Measurements from ENCODE around the gene NQO2. TPM values are rescaled to one million over a fixed set of nuclear protein-coding genes. Genes with fewer than 3 reads are reported as not detected.

NQO2 gene
- total RNA-seq, 1 experiment from 2014 or later = 26.8 TPM

DNA sequence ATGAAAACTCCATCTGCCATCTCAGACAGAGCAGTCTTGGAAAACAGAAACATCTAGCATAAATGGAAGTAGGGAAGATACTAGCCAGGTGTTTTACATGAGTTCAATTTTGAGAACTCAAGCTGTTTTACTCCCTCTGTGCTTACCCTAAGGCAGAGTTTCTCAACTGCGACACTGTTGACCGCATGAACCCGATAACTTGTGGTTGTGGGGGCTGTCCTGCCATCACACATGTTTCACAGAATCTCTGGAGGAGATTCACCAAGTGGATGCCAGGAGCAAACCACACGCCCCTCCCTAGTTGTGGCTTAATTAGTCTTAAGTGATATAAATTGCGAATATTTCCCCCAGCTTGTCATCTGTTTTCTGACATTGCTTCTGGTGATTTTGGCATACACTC is 26.0 kb upstream of the NQO2 start:
- no peak overlapping the region for H3K4me2 ChIP-seq (ENCODE audit: low read length)

DNA sequence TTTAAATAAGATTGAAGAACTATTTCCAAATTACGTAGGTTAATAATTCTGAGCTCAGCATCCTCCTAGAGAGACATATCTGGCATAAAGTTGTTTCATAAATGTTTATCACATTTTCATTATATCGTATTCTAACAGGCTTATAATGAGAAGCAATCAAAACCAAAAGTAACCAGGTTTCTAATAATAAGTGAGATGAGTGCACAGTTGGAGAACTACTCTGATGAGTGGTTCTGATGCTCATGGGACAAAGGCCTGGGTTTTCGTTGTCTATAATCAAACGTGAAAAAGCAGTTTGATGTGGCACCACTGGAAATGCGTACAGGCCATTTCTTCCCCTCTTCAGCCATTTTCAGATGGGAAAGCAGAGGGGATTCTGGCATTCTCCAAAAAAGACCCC is 23.6 kb upstream of the NQO2 start:
- Histone ChIP-seq H3K9ac (ENCODE audit: low read length) (peak overlapping the region; percentile 45), H3K27ac (ENCODE audit: low read length) (peak overlapping the region; percentile 89), H3K9me3 (ENCODE audit: low read length) (no peaks in the 10 kb centered on the region), H3K9me2 (replicated peaks; ENCODE audit: low read length) (no peaks in the 10 kb centered on the region), H2AFZ (ENCODE audit: low read length) (peak overlapping the region; percentile 74), H3K4me3 (ENCODE audit: low read length) (peak overlapping the region; percentile 5; the same call in 1 of the 2 replicates), H3F3A (ENCODE audit: low read length, unreplicated experiment) (no peaks in the 10 kb centered on the region), H3K36me3 (ENCODE audit: low read depth, low read length) (no peaks in the 10 kb centered on the region), H4K20me1 (ENCODE audit: low read length) (no peaks in the 10 kb centered on the region), H3K4me2 (ENCODE audit: low read length) (peak overlapping the region; percentile 64), H3K79me2 (ENCODE audit: low read length) (peaks cover 13% of the 10 kb centered on the region), H3K4me1 (ENCODE audit: insufficient read depth, low read length) (peaks cover 49% of the 10 kb centered on the region), H3K27me3 (ENCODE audit: low read length) (no peaks in the 10 kb centered on the region)
- no peak for ATAC-seq
- intact Hi-C loops (cut with micrococcal nuclease) = no loop called here
- no peak for DNase-seq
- ChIA-PET POLR2A (ENCODE audit: unreplicated experiment) (interaction anchor here (0.9 kb wide), 1 partner anchor 16 kb away, joined by 3 read pairs; no protein-coding TSS in a partner anchor), CTCF (no interaction called here)
- BruUV-seq (replicated peaks) = no TSS peak
- TF ChIP-seq EZH2 (IDR thresholded peaks at IDR 0.05; ENCODE audit: low read length, unreplicated experiment) = no peak
- TF ChIP-seq EZH2phosphoT487 (IDR thresholded peaks at IDR 0.05; ENCODE audit: borderline replicate concordance, low read length) = no peak
- TF ChIP-seq, protein P1, sequence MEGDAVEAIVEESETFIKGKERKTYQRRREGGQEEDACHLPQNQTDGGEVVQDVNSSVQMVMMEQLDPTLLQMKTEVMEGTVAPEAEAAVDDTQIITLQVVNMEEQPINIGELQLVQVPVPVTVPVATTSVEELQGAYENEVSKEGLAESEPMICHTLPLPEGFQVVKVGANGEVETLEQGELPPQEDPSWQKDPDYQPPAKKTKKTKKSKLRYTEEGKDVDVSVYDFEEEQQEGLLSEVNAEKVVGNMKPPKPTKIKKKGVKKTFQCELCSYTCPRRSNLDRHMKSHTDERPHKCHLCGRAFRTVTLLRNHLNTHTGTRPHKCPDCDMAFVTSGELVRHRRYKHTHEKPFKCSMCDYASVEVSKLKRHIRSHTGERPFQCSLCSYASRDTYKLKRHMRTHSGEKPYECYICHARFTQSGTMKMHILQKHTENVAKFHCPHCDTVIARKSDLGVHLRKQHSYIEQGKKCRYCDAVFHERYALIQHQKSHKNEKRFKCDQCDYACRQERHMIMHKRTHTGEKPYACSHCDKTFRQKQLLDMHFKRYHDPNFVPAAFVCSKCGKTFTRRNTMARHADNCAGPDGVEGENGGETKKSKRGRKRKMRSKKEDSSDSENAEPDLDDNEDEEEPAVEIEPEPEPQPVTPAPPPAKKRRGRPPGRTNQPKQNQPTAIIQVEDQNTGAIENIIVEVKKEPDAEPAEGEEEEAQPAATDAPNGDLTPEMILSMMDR (conservative IDR thresholded peaks at IDR 0.05; ENCODE audit: low read depth, low read length) = no peak

More for the DNA sequence above, 26.0 kb upstream of the NQO2 start:
- TF ChIP-seq, protein P1 (conservative IDR thresholded peaks at IDR 0.05; ENCODE audit: low read depth, low read length) = no peak
- TF ChIP-seq EZH2 (IDR thresholded peaks at IDR 0.05; ENCODE audit: low read length, unreplicated experiment) = no peak
- TF ChIP-seq EZH2phosphoT487 (IDR thresholded peaks at IDR 0.05; ENCODE audit: borderline replicate concordance, low read length) = no peak
- no peak for ATAC-seq
- Histone ChIP-seq H4K20me1 (ENCODE audit: low read length) (no peaks in the 10 kb centered on the region), H3K36me3 (ENCODE audit: low read depth, low read length) (no peaks in the 10 kb centered on the region), H3K79me2 (ENCODE audit: low read length) (peaks cover 37% of the 10 kb centered on the region), H3K4me3 (ENCODE audit: low read length) (no peak overlapping the region), H3F3A (ENCODE audit: low read length, unreplicated experiment) (no peaks in the 10 kb centered on the region), H3K9me2 (replicated peaks; ENCODE audit: low read length) (no peaks in the 10 kb centered on the region), H3K9me3 (ENCODE audit: low read length) (no peaks in the 10 kb centered on the region), H3K27me3 (ENCODE audit: low read length) (no peaks in the 10 kb centered on the region), H3K4me1 (ENCODE audit: insufficient read depth, low read length) (peaks cover 45% of the 10 kb centered on the region), H3K9ac (ENCODE audit: low read length) (no peak overlapping the region), H2AFZ (ENCODE audit: low read length) (no peak overlapping the region), H3K27ac (ENCODE audit: low read length) (no peak overlapping the region)
- intact Hi-C loops (cut with micrococcal nuclease) = no loop called here
- DNase-seq = no peak
- no TSS peak for BruUV-seq (replicated peaks)
- ChIA-PET CTCF (no interaction called here), POLR2A (ENCODE audit: unreplicated experiment) (no interaction called here)

DNA sequence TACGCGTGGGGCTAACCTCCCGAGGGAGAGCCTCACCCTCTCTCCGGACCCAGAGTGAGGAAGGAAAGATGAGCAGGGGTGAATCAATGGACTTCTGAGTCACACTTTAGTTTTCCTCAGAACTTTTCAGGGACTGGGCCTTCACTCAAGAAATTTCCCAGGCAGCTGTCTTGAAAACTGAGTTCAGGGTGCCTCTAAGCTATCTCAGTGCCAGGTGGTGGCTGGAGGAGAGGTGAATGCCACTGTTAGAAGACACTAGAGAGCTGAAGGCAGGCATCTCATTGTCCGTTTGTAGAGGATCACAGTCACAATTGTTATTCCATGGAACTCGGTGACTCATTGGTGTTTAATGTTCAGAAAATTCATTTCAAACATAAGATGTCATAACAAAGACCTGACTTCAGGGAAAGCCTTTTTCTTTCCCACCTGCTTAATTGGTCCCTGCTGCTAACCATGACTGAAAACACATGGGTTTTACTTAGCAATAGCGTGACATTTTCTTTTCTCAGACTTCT is 23.1 kb upstream of the NQO2 start:
- peaks cover 54% of the 10 kb centered on the region for H3K4me1 ChIP-seq (ENCODE audit: insufficient read depth, low read length)
- H3K79me2 ChIP-seq (ENCODE audit: low read length) = peaks cover 9% of the 10 kb centered on the region
- peak overlapping the region; percentile 45 for H3K9ac ChIP-seq (ENCODE audit: low read length)
- DNase-seq = peak; percentile 80
- H3K27ac ChIP-seq (ENCODE audit: low read length) = peak overlapping the region; percentile 89
- peak overlapping the region; percentile 64 for H3K4me2 ChIP-seq (ENCODE audit: low read length)
- ChIA-PET CTCF (no interaction called here), POLR2A (ENCODE audit: unreplicated experiment) (interaction anchor here (0.9 kb wide), 1 partner anchor 16 kb away, joined by 3 read pairs; no protein-coding TSS in a partner anchor)
- no peaks in the 10 kb centered on the region for H4K20me1 ChIP-seq (ENCODE audit: low read length)
- H2AFZ ChIP-seq (ENCODE audit: low read length) = peak overlapping the region; percentile 74
- peak; percentile 60 for ATAC-seq
- TF ChIP-seq EZH2phosphoT487 (IDR thresholded peaks at IDR 0.05; ENCODE audit: borderline replicate concordance, low read length) (no peak), EZH2 (IDR thresholded peaks at IDR 0.05; ENCODE audit: low read length, unreplicated experiment) (no peak)
- TF ChIP-seq, protein P1 (conservative IDR thresholded peaks at IDR 0.05; ENCODE audit: low read depth, low read length) = no peak
- intact Hi-C loops (cut with micrococcal nuclease) = no loop called here
- H3F3A ChIP-seq (ENCODE audit: low read length, unreplicated experiment) = no peaks in the 10 kb centered on the region
- H3K36me3 ChIP-seq (ENCODE audit: low read depth, low read length) = no peaks in the 10 kb centered on the region
- BruUV-seq (replicated peaks) = no TSS peak
- H3K4me3 ChIP-seq (ENCODE audit: low read length) = peak overlapping the region; percentile 5; the same call in 1 of the 2 replicates
- no peaks in the 10 kb centered on the region for H3K9me2 ChIP-seq (replicated peaks; ENCODE audit: low read length)
- H3K27me3 ChIP-seq (ENCODE audit: low read length) = no peaks in the 10 kb centered on the region
- H3K9me3 ChIP-seq (ENCODE audit: low read length) = no peaks in the 10 kb centered on the region

Measured in PC-3 (cell line).